Bronchial epithelial cell (primary cell): Measurements from ENCODE around the gene ADGRG4. TPM values are rescaled to one million over a fixed set of nuclear protein-coding genes. Genes with fewer than 3 reads are reported as not detected.

ENCODE experiments used
- DNase-seq: peaks from one replicate; pipeline ENCODE4 v3.0.0-alpha.2; 2010; ENCODE audit warnings: low read depth
- FAIRE-seq: peaks from 2 replicates; lab custom pipeline; 2011; peaks lifted over from hg19 to GRCh38; lab: Jason Lieb, UNC
- H3K27me3 ChIP-seq: 2 replicates; pipeline ENCODE4 v1.5.1; 2011; ENCODE audit warnings: low read length; ENCODE audit not compliant: control insufficient read depth, insufficient read depth
- H3K36me3 ChIP-seq: 2 replicates; pipeline ENCODE4 v1.5.1; 2011; ENCODE audit warnings: low read length; ENCODE audit not compliant: control insufficient read depth, insufficient read depth
- H3K4me3 ChIP-seq: 2 replicates; pipeline ENCODE4 v1.5.1; 2011; ENCODE audit warnings: mild to moderate bottlenecking, low read depth, low read length, control low read depth
- CTCF ChIP-seq: IDR thresholded peaks from 2 replicates; pipeline ENCODE4 v1.5.1; 2011; ENCODE audit warnings: mild to moderate bottlenecking, moderate library complexity, low read length, control low read depth, inconsistent platforms; ENCODE audit not compliant: insufficient read depth, severe bottlenecking
- total RNA-seq: library from RNA; depleted of rRNA; stranded (reverse); fragments of >200 nt; gene quantifications from 2 replicates; pipeline ENCODE4 v1.2.1, GENCODE V29; 2014

ADGRG4 gene
- total RNA-seq, 1 donor from 2014 or later = not detected

GRCh38 chrX:136369377-136369776, 68.6 kb downstream of the ADGRG4 start:
- no peak for TF ChIP-seq CTCF
- H3K4me3 ChIP-seq = no peak overlapping the region
- FAIRE-seq (no peak), DNase-seq (no peak)
- no peaks in the 10 kb centered on the region for H3K27me3 ChIP-seq
- H3K36me3 ChIP-seq = no peaks in the 10 kb centered on the region

DNA sequence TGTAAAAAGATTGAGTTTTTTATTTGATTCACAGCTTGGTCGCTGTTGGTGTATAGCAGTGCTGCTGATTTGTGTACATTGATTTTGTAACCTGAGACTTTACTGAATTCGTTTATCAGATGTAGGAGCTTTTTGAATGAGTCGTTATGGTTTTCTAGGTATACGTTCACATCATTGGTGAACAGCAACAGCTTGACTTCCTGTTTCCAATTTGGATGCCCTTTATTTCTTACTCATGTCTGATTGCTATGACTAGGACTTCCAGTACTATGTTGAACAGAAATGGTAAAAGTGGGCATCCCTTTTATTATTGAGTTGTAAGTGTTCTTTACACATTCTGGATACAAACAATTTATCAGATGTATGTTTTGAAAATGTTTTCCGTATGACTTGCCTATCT, 76.0 kb downstream of the ADGRG4 start:
- FAIRE-seq = no peak

DNA sequence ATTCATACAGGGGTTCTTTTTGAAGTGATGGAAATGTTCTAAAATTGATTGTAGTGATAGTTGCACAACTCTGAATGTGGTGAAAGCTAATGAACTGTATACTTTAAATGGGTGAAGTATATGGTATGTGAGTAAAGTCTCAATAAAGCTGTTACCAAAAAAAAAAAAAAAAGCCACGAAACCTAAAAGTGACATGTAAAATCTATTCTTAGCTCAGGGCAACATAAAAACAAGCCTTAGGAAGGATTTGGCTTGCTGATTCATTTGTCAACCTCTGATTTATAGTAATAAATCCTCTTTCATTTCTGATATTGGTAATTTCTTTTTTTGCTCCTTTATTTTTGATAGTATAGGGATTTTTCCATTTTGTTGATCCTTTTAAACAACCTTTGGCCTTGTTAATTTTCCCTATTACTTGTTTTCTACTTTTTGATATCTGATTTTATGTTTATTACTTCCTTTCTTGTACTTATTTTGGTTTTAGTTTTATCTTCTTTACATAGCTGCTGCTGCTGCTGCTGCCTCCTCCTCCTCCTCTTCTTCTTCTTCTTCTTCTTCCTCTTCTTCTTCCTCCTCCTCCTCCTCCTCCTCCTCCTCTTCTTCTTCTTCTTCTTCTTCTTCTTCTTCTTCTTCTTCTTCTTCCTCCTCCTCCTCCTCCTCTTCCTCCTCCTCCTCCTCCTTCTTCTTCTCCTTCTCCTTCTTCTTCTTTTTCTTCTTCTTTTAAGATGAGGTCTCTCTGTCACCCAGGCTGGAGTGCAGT, 79.4 kb downstream of the ADGRG4 start:
- Histone ChIP-seq H3K36me3 (no peaks in the 10 kb centered on the region), H3K4me3 (no peak overlapping the region), H3K27me3 (no peaks in the 10 kb centered on the region)
- TF ChIP-seq CTCF = no peak
- no peak for DNase-seq
- no peak for FAIRE-seq

More for the DNA sequence above, 76.0 kb downstream of the ADGRG4 start:
- H3K4me3 ChIP-seq = no peak overlapping the region
- no peak for TF ChIP-seq CTCF
- no peaks in the 10 kb centered on the region for H3K36me3 ChIP-seq
- DNase-seq = peak; percentile 11
- H3K27me3 ChIP-seq = no peaks in the 10 kb centered on the region

- H3K4me3 ChIP-seq = no peak overlapping the region
Measured at GRCh38 chrX:136386173-136386572, 85.4 kb downstream of the ADGRG4 start.

GRCh38 chrX:136386826-136387225, 86.1 kb downstream of the ADGRG4 start:
- no peak for FAIRE-seq
- no peak overlapping the region for H3K4me3 ChIP-seq

More at GRCh38 chrX:136386173-136386572, 85.4 kb downstream of the ADGRG4 start:
- no peak for TF ChIP-seq CTCF
- H3K27me3 ChIP-seq = no peaks in the 10 kb centered on the region
- DNase-seq = no peak
- H3K36me3 ChIP-seq = no peaks in the 10 kb centered on the region
- FAIRE-seq = no peak

More at GRCh38 chrX:136386826-136387225, 86.1 kb downstream of the ADGRG4 start:
- no peak for TF ChIP-seq CTCF
- DNase-seq = no peak
- no peaks in the 10 kb centered on the region for H3K27me3 ChIP-seq
- H3K36me3 ChIP-seq = no peaks in the 10 kb centered on the region
